Mammary epithelial cell (primary cell): ENCODE results near the gene MORN1.

ENCODE experiments used
- EZH2 ChIP-seq: IDR thresholded peaks from 2 replicates; pipeline ENCODE4 v1.6.1; 2012; ENCODE audit warnings: low read length, inconsistent platforms, borderline replicate concordance
- TF ChIP-seq, protein P1 (sequence below), 2 donors: IDR thresholded peaks in 1 of 2; conservative IDR thresholded peaks in 1 of 2; 2 replicates each; pipeline ENCODE4 v1.5.1; 2011 to 2012; ENCODE audit warnings: inconsistent platforms in 2 of 2, low read length in 2 of 2, mild to moderate bottlenecking in 2 of 2, control low read depth in 1 of 2, low read depth in 1 of 2; ENCODE audit not compliant: insufficient read depth in 1 of 2; ENCODE audit errors: extremely low read depth in 1 of 2

DNA sequence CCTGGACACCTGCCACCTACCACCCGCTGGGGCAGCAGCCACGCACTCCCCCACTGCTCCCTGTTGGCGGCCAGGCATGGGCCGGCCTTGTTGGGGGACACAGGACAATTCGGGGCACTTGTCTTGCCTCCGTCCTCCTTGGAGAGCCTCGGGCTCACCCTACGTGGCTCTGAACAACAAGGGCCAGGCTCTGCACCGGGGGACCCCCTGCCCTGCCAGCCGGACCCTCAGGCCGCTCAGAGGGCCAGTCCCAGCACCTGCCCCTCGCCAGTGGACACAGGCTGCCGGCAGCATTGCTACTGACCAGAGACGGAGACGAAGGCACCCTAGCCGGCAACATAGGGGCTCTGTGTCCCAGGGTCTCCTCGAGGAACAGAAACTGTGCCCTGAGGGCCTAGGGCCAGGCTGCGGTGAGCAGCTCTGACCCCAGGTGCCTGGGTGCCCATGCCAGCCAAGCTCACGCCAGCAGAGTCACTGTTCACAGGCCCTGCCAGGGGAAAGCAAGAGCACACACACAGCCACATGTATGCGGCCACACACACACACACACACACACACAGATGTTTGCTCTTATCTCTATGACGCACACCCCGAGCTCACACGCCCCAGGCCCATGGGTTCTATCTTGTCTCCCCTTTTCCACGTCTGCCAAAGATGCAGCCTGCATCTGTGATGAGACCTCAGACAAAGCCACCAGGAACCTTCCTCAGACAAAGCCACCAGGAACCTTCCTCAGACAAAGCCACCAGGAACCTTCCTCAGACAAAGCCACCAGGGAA is 45.9 kb downstream of the MORN1 start:
- TF ChIP-seq, protein P1, sequence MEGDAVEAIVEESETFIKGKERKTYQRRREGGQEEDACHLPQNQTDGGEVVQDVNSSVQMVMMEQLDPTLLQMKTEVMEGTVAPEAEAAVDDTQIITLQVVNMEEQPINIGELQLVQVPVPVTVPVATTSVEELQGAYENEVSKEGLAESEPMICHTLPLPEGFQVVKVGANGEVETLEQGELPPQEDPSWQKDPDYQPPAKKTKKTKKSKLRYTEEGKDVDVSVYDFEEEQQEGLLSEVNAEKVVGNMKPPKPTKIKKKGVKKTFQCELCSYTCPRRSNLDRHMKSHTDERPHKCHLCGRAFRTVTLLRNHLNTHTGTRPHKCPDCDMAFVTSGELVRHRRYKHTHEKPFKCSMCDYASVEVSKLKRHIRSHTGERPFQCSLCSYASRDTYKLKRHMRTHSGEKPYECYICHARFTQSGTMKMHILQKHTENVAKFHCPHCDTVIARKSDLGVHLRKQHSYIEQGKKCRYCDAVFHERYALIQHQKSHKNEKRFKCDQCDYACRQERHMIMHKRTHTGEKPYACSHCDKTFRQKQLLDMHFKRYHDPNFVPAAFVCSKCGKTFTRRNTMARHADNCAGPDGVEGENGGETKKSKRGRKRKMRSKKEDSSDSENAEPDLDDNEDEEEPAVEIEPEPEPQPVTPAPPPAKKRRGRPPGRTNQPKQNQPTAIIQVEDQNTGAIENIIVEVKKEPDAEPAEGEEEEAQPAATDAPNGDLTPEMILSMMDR (conservative IDR thresholded peaks at IDR 0.05 in 1 of 2, IDR thresholded peaks at IDR 0.05 in 1 of 2; ENCODE audit: extremely low read depth in 1 of 2, insufficient read depth in 1 of 2, low read depth in 1 of 2, low read length in 2 of 2), result no peak
- no peak for TF ChIP-seq EZH2
